ENCODE measurements around the gene SLC25A4. TPM values are rescaled to one million over a fixed set of nuclear protein-coding genes. Genes with fewer than 3 reads are reported as not detected.
A peak's percentile ranks its signal among the peaks of the same experiment; 100 is the strongest.

Gene SLC25A4
- total and polyA plus RNA-seq, 2 donors, result 12.8 to 77.3 TPM

DNA sequence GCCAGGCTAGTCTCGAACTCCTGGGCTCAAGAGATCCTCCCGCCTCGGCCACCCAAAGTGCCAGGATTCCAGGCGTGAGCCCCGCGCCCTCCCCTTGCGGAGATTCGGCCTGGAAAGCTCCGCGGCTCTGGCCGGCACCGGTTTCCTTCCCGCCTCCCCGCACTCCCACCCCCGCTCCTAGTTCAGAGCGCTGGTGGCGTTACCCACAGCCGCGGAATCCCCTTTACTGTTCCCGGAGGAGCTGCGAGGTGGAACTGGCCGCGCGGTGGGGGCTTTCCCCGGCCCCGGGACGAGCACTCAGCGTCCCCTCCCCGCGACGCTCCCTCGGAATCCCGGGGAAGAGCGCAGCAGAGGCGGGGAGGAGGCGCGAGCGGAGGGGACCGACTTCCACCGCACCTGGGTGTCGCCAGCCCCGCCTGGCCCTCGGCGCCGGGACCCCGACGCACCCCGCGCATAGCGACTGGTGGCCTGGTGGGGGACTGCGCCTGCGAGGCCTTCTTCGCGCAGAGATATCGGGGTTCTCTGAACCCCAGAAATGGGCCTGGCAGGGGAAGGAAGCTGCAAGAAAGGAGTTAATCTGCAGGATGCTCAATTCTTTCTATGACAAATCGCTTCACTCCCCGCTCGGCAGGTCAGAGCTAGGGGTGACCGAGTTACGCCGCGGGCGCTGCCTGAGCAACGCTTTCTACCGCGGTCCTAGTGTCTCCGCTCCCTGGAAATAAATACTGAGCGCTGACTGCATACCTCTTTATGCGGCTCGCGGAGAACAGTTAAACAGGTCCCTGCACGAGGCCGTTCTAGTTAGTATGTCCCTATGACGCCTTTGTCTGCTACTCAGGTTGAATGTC is 14.6 kb upstream of the SLC25A4 start:
- 2% methylated on average over 74 of the region's 74 CpGs for WGBS
- no peak overlapping the region for H3K27ac ChIP-seq (ENCODE audit: low read depth)
- H3K36me3 ChIP-seq (ENCODE audit: insufficient read depth), result no peaks in the 10 kb centered on the region
- peak overlapping the region; percentile 45 for H3K4me3 ChIP-seq (ENCODE audit: low read depth, low read length)
- H3K4me1 ChIP-seq (ENCODE audit: insufficient read depth), result no peaks in the 10 kb centered on the region
- no peak for DNase-seq (ENCODE audit: extremely low spot score)

DNA sequence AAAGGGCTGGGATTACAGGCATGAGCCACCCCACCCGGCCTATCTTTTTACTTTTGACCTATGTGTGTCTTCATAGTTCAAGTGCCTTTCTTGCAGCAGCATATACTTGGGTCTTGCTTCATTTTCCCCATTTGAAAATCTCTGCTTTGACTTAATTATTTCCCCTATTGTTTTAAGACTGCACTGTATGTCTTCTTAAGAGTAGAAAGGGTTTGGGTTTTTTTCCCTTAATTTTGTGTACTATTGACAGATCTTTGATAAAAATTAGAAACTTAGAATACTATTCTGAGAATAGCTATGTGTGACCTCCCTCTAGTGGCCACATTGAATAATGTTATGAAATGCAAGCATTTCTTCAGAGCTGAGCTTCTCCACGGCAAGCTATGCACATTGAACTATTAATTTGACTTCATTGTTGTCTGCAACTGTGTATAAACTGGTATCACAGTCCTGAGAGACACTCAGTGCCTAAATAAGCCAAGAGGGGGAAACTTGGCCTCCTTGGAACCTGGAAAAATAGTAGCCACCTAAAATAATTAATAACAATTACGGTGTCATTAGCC is 8.7 kb upstream of the SLC25A4 start:
- no peaks in the 10 kb centered on the region for H3K36me3 ChIP-seq (ENCODE audit: insufficient read depth)
- no peak overlapping the region for H3K4me3 ChIP-seq (ENCODE audit: low read depth, low read length)
- H3K27ac ChIP-seq (ENCODE audit: low read depth), result no peak overlapping the region
- DNase-seq (ENCODE audit: extremely low spot score), result no peak
- WGBS, result 37% methylated on average over 3 of the region's 3 CpGs
- H3K4me1 ChIP-seq (ENCODE audit: insufficient read depth), result no peaks in the 10 kb centered on the region

DNA sequence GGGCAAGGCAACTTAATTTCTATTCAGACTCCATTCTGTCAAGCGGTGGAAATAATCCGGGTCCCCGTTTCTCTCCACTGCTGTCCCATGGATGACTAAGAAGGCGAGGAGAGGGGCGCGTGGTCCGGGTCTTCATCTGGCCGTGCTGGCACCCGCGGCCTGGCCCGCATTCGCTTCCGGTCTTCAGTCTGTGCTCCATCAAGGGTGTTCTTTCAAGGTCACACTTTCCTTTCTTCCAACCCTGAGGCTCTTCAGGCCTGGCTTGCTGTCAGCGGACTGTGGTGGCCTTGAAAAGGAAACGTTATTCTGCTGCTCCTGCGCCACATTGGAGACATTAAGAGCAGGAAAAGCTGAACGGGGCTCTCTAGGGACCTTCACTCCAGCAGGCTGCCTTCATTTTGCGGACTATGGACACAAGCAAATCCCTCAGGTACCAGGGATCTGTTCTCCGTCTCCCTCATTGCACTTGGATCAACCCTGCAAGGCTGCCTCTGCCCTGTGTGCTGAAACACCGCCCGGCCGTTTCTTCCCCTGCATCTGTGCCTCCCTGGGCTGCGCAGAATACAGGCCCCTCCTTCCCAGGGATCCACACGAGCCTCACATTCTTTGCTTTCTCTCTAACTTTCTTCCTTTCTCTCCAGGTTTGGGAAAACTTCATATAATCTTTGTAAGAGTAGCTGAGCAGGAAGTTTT is 5.7 kb upstream of the SLC25A4 start:
- Histone ChIP-seq H3K36me3 (ENCODE audit: insufficient read depth) (no peaks in the 10 kb centered on the region), H3K27ac (ENCODE audit: low read depth) (no peak overlapping the region), H3K4me3 (ENCODE audit: low read depth, low read length) (no peak overlapping the region), H3K4me1 (ENCODE audit: insufficient read depth) (no peaks in the 10 kb centered on the region)
- no peak for DNase-seq (ENCODE audit: extremely low spot score)
- WGBS, result 80% methylated on average over 24 of the region's 24 CpGs

DNA sequence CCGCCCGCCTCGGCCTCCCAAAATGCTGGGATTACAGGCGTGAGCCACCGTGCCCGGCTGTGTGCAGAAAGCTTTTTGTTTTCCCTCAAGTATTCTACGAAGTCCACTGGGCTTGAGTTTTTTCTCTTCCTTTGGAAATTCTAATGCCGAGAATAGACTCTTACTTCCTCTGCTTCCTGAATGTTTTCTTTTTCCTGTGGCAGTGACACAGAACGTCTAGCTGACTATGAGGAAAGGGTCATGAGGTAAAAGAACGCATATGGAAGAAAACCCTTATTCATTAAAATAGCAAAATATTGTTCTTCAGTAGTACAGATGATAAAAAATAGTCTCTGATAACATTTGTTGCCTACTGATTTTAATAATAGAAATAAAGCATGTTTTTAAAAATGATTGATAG is 4.9 kb upstream of the SLC25A4 start:
- DNase-seq (ENCODE audit: extremely low spot score), result no peak
- WGBS, result 70% methylated on average over 10 of the region's 10 CpGs

DNA sequence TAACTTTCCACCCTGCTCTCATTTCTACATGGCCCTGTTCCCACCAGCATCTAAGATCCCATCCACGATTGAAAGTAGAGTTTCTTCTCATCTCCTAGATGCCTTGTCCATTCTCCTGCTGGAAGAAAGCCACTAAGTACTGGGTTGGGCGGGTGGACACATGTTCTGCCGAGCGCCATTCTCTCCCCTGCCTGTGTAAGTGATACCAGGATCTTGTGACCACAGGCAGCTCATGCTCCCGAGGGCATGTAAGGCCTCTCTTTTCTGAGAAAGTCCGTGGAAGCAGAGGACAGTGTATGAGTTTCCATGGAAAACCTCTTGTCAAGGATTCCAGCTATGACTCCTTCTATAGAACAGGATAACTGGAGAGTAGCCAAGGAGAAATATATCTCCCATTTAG is 3.3 kb upstream of the SLC25A4 start:
- Histone ChIP-seq H3K4me3 (ENCODE audit: low read depth, low read length) (no peak overlapping the region), H3K4me1 (ENCODE audit: insufficient read depth) (no peaks in the 10 kb centered on the region), H3K27ac (ENCODE audit: low read depth) (no peak overlapping the region), H3K36me3 (ENCODE audit: insufficient read depth) (no peaks in the 10 kb centered on the region)
- WGBS, result 71% methylated on average over 6 of the region's 6 CpGs
- DNase-seq (ENCODE audit: extremely low spot score), result no peak

More for the DNA sequence above, 4.9 kb upstream of the SLC25A4 start:
- Histone ChIP-seq H3K36me3 (ENCODE audit: insufficient read depth) (no peaks in the 10 kb centered on the region), H3K27ac (ENCODE audit: low read depth) (no peak overlapping the region), H3K4me1 (ENCODE audit: insufficient read depth) (no peaks in the 10 kb centered on the region), H3K4me3 (ENCODE audit: low read depth, low read length) (no peak overlapping the region)

DNA sequence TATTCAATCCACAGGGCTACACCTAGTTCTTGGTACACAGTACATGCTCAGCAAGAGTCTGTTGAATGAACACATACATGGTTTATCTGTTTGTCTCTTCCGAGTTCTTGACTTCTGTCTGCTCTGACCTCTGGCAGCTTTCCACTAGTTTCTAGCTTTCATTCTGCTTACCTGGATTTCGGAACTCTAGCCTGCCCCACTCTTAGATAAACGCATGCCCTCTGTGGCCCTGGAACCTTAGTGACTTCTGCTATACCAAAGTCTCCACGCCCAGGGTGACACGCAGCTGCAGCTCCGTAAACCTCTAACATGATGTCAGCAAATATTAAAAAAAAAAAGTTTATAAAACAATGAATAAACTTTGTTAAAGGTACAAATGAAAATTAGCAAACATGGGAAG is 1.3 kb upstream of the SLC25A4 start:
- DNase-seq (ENCODE audit: extremely low spot score), result no peak
- H3K27ac ChIP-seq (ENCODE audit: low read depth), result no peak overlapping the region
- no peaks in the 10 kb centered on the region for H3K4me1 ChIP-seq (ENCODE audit: insufficient read depth)
- no peak overlapping the region for H3K4me3 ChIP-seq (ENCODE audit: low read depth, low read length)
- H3K36me3 ChIP-seq (ENCODE audit: insufficient read depth), result no peaks in the 10 kb centered on the region
- WGBS, result 93% methylated on average over 6 of the region's 6 CpGs

DNA sequence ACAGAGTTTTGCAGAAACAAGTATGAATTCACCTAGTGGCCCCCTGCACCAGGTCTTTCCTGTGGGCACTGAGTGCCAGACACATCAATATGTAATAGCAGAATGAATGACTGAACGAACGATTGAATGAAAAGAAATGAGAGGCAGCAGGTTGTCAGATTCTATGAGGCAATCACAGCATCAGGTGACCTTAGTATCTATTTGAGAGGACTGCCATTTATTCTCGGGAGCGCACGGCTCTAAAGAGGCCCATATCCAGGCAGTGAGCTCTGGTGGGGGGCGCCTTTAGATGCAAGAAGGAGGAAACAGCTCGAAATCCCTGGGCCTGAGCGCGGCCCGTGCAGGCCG is 528 bp upstream of the SLC25A4 start:
- no peaks in the 10 kb centered on the region for H3K36me3 ChIP-seq (ENCODE audit: insufficient read depth)
- H3K4me3 ChIP-seq (ENCODE audit: low read depth, low read length), result peak overlapping the region; percentile 91
- peak overlapping the region; percentile 25 for H3K27ac ChIP-seq (ENCODE audit: low read depth)
- WGBS, result 11% methylated on average over 11 of the region's 11 CpGs
- DNase-seq (ENCODE audit: extremely low spot score), result no peak
- no peaks in the 10 kb centered on the region for H3K4me1 ChIP-seq (ENCODE audit: insufficient read depth)

DNA sequence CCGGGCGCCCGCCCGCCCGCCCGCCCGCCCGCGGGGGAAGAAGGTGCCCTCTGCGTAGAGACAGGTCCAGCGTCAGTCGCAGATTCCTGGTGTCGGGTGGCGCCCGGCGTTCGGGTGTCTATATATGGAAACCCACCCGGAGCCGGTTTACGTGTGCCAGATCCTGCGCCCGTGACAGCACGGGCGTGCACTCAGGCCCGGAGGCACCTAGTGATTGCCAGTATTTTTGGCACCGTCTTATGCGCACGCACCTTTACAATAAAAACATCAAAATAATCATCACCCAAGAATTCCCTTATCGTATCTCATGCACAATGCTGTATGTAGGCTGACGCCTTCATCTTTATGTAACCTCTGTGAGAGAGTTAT is 519 bp downstream of the SLC25A4 start:
- no peak overlapping the region for H3K27ac ChIP-seq (ENCODE audit: low read depth)
- WGBS, result 1% methylated on average over 30 of the region's 30 CpGs
- no peak for DNase-seq (ENCODE audit: extremely low spot score)
- no peaks in the 10 kb centered on the region for H3K4me1 ChIP-seq (ENCODE audit: insufficient read depth)
- H3K36me3 ChIP-seq (ENCODE audit: insufficient read depth), result no peaks in the 10 kb centered on the region
- peak overlapping the region; percentile 91 for H3K4me3 ChIP-seq (ENCODE audit: low read depth, low read length)

DNA sequence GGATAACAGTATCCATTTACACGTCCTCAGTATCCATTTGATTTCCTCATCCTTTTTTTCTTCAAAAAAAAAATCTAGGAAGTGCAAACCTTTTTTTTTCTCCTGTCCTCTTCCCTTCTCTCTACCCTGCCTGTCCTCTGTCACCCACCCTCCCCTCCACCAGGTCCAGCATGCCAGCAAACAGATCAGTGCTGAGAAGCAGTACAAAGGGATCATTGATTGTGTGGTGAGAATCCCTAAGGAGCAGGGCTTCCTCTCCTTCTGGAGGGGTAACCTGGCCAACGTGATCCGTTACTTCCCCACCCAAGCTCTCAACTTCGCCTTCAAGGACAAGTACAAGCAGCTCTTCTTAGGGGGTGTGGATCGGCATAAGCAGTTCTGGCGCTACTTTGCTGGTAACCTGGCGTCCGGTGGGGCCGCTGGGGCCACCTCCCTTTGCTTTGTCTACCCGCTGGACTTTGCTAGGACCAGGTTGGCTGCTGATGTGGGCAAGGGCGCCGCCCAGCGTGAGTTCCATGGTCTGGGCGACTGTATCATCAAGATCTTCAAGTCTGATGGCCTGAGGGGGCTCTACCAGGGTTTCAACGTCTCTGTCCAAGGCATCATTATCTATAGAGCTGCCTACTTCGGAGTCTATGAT is 1.7 kb downstream of the SLC25A4 start:
- Histone ChIP-seq H3K36me3 (ENCODE audit: insufficient read depth) (no peaks in the 10 kb centered on the region), H3K27ac (ENCODE audit: low read depth) (no peak overlapping the region), H3K4me1 (ENCODE audit: insufficient read depth) (no peaks in the 10 kb centered on the region), H3K4me3 (ENCODE audit: low read depth, low read length) (no peak overlapping the region)
- no peak for DNase-seq (ENCODE audit: extremely low spot score)
- WGBS, result 88% methylated on average over 16 of the region's 16 CpGs

DNA sequence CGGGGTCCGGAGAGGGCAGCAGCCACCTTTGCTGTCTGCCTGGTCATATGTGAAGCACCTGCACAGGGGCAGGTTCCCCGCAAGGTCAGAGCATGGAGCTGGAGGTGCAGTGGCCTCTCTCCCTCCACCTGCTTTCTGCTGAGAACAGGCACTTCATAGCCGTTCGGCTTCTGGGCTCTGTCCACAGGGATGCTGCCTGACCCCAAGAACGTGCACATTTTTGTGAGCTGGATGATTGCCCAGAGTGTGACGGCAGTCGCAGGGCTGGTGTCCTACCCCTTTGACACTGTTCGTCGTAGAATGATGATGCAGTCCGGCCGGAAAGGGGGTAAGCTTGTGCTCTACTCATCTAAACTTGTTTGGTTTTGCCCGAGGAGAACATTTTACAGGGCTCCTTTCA is 2.5 kb downstream of the SLC25A4 start:
- no peak overlapping the region for H3K4me3 ChIP-seq (ENCODE audit: low read depth, low read length)
- no peak overlapping the region for H3K27ac ChIP-seq (ENCODE audit: low read depth)
- DNase-seq (ENCODE audit: extremely low spot score), result no peak
- no peaks in the 10 kb centered on the region for H3K36me3 ChIP-seq (ENCODE audit: insufficient read depth)
- 73% methylated on average over 13 of the region's 13 CpGs for WGBS
- no peaks in the 10 kb centered on the region for H3K4me1 ChIP-seq (ENCODE audit: insufficient read depth)

DNA sequence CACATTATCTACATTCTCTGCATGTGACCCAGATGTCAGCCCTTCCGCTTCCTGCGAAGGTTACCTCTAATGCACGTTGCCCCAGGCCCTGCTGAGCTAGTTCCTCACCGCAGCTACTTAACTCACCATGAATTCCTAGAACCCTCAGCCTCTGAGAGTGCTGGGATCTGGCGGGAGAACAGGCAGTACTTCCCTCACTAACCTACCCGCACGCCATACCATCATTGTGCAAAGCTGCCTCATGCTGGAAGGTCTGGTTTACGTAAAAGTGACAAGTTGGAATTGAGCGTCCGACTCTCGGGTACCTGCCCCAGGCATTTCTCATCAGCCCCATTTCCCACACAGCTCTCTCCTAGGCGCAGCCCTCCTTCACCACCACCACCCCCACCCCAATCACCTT is 6.3 kb downstream of the SLC25A4 start:
- Histone ChIP-seq H3K4me3 (ENCODE audit: low read depth, low read length) (no peak overlapping the region), H3K27ac (ENCODE audit: low read depth) (no peak overlapping the region), H3K36me3 (ENCODE audit: insufficient read depth) (no peaks in the 10 kb centered on the region), H3K4me1 (ENCODE audit: insufficient read depth) (no peaks in the 10 kb centered on the region)
- no peak for DNase-seq (ENCODE audit: extremely low spot score)
- WGBS, result 85% methylated on average over 12 of the region's 12 CpGs

DNA sequence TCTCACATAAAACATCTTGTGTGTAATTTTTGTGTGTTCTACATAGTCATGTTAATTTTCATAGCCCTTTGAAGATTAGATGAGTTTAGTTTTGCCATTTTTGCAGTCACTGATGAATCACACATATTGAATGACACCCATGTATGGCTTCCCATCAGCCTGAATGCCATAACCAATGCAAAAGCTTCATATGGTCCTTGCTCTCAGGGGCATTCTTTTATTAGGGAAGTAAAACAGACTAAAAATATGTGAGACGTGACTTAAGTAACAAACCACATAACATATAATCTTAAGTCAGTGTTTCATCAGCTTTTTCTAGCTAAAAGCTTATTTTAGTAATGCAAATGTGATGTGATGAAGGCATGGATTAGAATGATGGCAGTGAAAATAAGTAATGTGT is 8.2 kb downstream of the SLC25A4 start:
- 80% methylated on average over 1 of the region's 1 CpG for WGBS
- H3K36me3 ChIP-seq (ENCODE audit: insufficient read depth), result no peaks in the 10 kb centered on the region

DNA sequence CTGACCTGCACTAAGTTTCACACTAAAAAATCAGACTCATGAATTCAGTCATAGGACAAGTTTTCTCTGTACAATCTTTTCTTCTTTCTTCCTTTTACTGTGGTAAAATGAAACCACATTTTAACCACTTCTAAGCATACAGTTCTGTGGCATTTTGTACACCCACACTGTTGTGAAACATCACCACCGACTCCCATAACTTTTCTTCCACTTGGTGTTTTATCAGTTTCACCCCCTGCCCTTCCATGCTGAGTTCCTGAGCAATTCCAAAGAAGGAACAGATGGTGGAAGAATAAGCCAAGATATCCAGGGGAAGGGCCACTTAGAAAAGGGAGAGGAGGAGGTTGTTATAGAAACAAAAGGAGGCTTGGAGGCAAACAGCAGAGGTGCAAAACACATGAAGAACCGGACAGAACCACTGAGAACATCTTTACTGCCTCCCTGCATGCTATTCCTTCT is 22.6 kb downstream of the SLC25A4 start:
- WGBS, result 30% methylated on average over 2 of the region's 2 CpGs
- Histone ChIP-seq H3K27ac (ENCODE audit: low read depth) (no peak overlapping the region), H3K4me1 (ENCODE audit: insufficient read depth) (no peaks in the 10 kb centered on the region), H3K36me3 (ENCODE audit: insufficient read depth) (no peaks in the 10 kb centered on the region), H3K4me3 (ENCODE audit: low read depth, low read length) (no peak overlapping the region)
- DNase-seq (ENCODE audit: extremely low spot score), result no peak

More for the DNA sequence above, 8.2 kb downstream of the SLC25A4 start:
- H3K4me1 ChIP-seq (ENCODE audit: insufficient read depth), result no peaks in the 10 kb centered on the region
- H3K4me3 ChIP-seq (ENCODE audit: low read depth, low read length), result no peak overlapping the region
- no peak overlapping the region for H3K27ac ChIP-seq (ENCODE audit: low read depth)
- no peak for DNase-seq (ENCODE audit: extremely low spot score)

DNA sequence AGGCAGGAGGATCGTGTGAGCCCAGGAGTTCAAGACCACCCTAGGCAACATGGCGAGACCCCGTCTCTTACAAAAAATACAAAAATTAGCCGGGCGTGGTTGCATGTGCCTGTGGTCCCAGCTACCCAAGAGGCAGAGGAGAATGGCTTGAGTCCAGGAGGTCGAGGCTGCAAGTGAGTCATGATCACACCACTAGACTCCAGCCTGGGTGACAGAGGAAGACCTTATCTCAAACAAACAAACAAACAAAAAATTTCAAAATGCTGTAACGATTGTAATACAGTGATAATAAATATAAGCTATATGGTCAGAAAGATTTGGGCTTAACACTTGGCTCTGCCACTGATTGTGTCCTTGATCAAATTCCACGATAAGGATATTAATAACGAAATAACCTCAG is 24.2 kb downstream of the SLC25A4 start:
- H3K36me3 ChIP-seq (ENCODE audit: insufficient read depth), result no peaks in the 10 kb centered on the region
- no peak for DNase-seq (ENCODE audit: extremely low spot score)
- WGBS, result 90% methylated on average over 9 of the region's 9 CpGs
- H3K27ac ChIP-seq (ENCODE audit: low read depth), result no peak overlapping the region
- no peak overlapping the region for H3K4me3 ChIP-seq (ENCODE audit: low read depth, low read length)
- H3K4me1 ChIP-seq (ENCODE audit: insufficient read depth), result no peaks in the 10 kb centered on the region
